ENCODE results near the gene ATXN7L1. TPM values are rescaled to one million over a fixed set of nuclear protein-coding genes. Genes with fewer than 3 reads are reported as not detected.

The ATXN7L1 gene
- total RNA-seq, 1 donor from 2014 or later: 18.6 TPM

DNA sequence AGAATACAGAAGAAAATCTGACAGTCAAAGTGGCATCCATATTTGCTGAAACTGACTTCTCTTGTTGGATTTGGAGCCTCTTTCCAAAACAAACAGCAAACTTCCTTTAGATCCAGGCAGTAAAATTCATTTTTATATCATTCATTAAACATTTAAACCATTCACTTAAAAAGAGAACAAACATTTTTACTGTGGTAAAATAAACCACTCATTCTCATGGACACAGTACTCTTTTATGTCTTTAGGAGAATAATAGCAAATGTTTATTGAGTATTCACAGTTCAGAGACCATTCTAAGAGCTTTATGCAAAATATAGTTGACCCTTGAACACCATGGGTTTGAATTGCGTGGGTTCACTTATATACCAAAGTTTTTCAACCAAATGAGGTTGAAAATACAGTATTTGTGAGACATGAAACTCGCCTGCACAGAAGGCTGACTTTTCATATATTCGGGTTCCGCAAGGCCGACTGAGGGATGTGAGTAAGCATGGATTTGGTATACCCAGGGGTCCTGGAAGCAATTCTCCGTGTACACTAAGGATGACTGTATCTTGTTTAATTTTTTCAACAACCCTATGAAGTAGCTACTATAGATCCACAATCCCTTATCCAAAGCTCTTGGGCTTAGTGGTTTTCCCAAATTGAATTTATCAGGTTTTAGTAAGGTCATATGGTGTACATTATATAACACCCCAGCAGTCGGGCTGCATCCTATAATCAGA, 49.1 kb downstream of the ATXN7L1 start:
- CTCF ChIA-PET: interaction anchor here (1.0 kb wide), 1 partner anchor 9 kb away, joined by 3 read pairs; no protein-coding TSS in a partner anchor
- no peak overlapping the region for H3K27ac Mint-ChIP-seq
- H3K27me3 Mint-ChIP-seq: peaks cover 6% of the 10 kb centered on the region
- H3K4me1 Mint-ChIP-seq: no peaks in the 10 kb centered on the region
- peaks cover 2% of the 10 kb centered on the region for H3K9me3 Mint-ChIP-seq
- no peak for DNase-seq
- H3K36me3 Mint-ChIP-seq (ENCODE audit: low read depth): no peaks in the 10 kb centered on the region
- no peak overlapping the region for H3K4me3 Mint-ChIP-seq
- POLR2A ChIA-PET: no interaction called here
- intact Hi-C loops (cut with micrococcal nuclease): no loop called here
- TF ChIP-seq, protein P1, sequence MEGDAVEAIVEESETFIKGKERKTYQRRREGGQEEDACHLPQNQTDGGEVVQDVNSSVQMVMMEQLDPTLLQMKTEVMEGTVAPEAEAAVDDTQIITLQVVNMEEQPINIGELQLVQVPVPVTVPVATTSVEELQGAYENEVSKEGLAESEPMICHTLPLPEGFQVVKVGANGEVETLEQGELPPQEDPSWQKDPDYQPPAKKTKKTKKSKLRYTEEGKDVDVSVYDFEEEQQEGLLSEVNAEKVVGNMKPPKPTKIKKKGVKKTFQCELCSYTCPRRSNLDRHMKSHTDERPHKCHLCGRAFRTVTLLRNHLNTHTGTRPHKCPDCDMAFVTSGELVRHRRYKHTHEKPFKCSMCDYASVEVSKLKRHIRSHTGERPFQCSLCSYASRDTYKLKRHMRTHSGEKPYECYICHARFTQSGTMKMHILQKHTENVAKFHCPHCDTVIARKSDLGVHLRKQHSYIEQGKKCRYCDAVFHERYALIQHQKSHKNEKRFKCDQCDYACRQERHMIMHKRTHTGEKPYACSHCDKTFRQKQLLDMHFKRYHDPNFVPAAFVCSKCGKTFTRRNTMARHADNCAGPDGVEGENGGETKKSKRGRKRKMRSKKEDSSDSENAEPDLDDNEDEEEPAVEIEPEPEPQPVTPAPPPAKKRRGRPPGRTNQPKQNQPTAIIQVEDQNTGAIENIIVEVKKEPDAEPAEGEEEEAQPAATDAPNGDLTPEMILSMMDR (IDR thresholded peaks at IDR 0.05): no peak
- ATAC-seq (ENCODE audit: low read depth): no peak

DNA sequence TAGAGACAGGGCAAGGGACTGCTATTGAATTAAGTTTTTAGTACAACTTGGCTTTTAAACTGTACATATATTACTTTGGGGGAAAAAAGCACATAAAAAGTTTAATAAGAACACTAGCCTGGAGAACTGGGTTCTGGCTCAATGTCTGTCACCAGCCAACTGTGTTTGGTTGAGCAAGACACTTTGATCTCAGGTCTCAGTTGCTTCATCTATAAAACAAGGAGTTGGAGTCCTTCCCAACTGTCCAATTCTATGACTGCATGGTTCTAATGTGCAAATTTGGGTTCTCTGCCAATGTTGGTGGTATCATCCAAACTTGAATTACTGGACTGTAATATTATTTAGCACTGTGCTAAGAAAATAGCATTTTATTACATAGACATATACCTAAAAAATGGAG, 50.3 kb downstream of the ATXN7L1 start:
- DNase-seq: no peak

DNA sequence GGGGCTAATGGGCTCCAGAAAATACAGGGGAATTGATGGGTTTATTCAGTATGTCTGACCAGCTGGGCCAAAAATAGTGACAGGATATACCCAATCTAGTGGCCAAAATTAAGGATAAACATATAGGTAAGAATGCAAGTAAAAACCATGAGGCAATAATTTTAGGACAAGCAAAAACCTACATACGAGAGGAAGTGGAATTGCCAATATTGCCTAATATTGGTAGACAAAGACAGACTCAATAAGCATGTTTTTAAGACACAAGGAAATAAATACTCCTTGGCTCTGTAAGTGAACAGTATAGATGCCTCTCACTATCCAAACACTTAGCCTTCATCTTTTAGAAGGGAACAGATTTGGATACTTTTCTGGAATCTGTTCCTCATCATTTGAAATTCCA, 51.0 kb downstream of the ATXN7L1 start:
- H3K4me1 Mint-ChIP-seq: no peaks in the 10 kb centered on the region
- intact Hi-C loops (cut with micrococcal nuclease): no loop called here
- DNase-seq (no peak), ATAC-seq (ENCODE audit: low read depth) (no peak)
- peaks cover 2% of the 10 kb centered on the region for H3K9me3 Mint-ChIP-seq
- H3K36me3 Mint-ChIP-seq (ENCODE audit: low read depth): no peaks in the 10 kb centered on the region
- POLR2A ChIA-PET: no interaction called here
- CTCF ChIA-PET: no interaction called here
- H3K27ac Mint-ChIP-seq: no peak overlapping the region
- H3K27me3 Mint-ChIP-seq: peaks cover 6% of the 10 kb centered on the region
- H3K4me3 Mint-ChIP-seq: no peak overlapping the region
- TF ChIP-seq, protein P1 (IDR thresholded peaks at IDR 0.05): no peak

More for the DNA sequence above, 50.3 kb downstream of the ATXN7L1 start:
- intact Hi-C loops (cut with micrococcal nuclease): no loop called here
- Mint-ChIP-seq H3K27me3 (peaks cover 6% of the 10 kb centered on the region), H3K4me1 (no peaks in the 10 kb centered on the region), H3K9me3 (peaks cover 2% of the 10 kb centered on the region), H3K4me3 (no peak overlapping the region), H3K36me3 (ENCODE audit: low read depth) (no peaks in the 10 kb centered on the region), H3K27ac (no peak overlapping the region)
- POLR2A ChIA-PET: no interaction called here
- ATAC-seq (ENCODE audit: low read depth): no peak
- TF ChIP-seq, protein P1 (IDR thresholded peaks at IDR 0.05): no peak
- CTCF ChIA-PET: no interaction called here

DNA sequence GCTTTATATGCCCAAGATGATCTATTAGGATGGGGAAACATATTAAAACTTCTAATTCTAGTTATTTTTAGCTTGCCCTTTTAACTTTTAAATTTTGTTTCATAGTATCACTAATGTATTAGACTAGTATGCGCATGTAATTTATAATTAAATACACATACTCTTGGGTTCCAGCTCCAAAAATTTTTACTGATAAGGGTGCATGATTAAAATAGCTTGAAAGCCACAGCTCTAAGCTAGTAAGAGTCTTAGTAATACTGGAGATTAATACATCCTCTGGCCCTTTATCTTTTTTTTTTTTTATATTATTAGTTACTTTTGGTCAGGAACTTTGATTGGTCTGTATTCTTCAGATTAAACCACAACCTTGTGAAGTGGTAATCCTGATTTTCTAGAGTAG, 53.6 kb downstream of the ATXN7L1 start:
- TF ChIP-seq, protein P1 (IDR thresholded peaks at IDR 0.05): no peak
- H3K27me3 Mint-ChIP-seq: peaks cover 6% of the 10 kb centered on the region
- ChIA-PET CTCF (no interaction called here), POLR2A (interaction anchor here (0.7 kb wide), 1 partner anchor 343 kb away, joined by 6 read pairs; no protein-coding TSS in a partner anchor)
- intact Hi-C loops (cut with micrococcal nuclease): no loop called here
- H3K27ac Mint-ChIP-seq: no peak overlapping the region
- no peaks in the 10 kb centered on the region for H3K36me3 Mint-ChIP-seq (ENCODE audit: low read depth)
- H3K9me3 Mint-ChIP-seq: peaks cover 2% of the 10 kb centered on the region
- no peak for DNase-seq
- no peak overlapping the region for H3K4me3 Mint-ChIP-seq
- no peaks in the 10 kb centered on the region for H3K4me1 Mint-ChIP-seq
- ATAC-seq (ENCODE audit: low read depth): no peak

DNA sequence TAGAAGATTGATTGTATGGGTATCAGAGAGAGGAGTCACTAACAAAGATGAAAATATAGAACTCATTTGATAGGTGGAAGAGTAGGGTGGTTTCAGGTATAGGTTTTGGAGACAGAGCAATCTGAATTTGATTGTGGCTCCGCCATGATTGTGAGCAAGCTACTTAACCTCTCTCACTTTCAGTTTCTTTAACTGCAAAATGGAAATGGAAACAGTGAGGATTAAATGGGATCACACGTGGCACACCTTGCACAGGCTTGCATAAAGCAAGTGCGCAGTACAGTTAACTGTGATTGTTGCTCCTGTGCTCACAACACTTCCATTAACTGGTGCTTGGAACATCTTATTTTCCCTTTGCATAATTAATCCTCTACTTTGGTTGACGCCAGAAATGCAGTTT, 54.9 kb downstream of the ATXN7L1 start:
- POLR2A ChIA-PET: no interaction called here
- ATAC-seq (ENCODE audit: low read depth): no peak
- Mint-ChIP-seq H3K4me1 (peaks cover under 1% of the 10 kb centered on the region), H3K27ac (no peak overlapping the region), H3K36me3 (ENCODE audit: low read depth) (no peaks in the 10 kb centered on the region), H3K4me3 (no peak overlapping the region), H3K9me3 (peaks cover 2% of the 10 kb centered on the region), H3K27me3 (peaks cover 6% of the 10 kb centered on the region)
- intact Hi-C loops (cut with micrococcal nuclease): no loop called here
- TF ChIP-seq, protein P1 (IDR thresholded peaks at IDR 0.05): no peak
- DNase-seq: no peak
- CTCF ChIA-PET: no interaction called here

All from activated B cell treated with CpG ODN at 0.5 μM for 24 hours (primary cell).